A549 (cell line): ENCODE data around the gene HNRNPA3.

Experiments used
- CTCF ChIP-seq: fragments of >200 bp; sonication (Bioruptor Twin); formaldehyde crosslinking; IDR thresholded peaks from 3 replicates; pipeline ENCODE4 v1.5.1; 2016
- E2F6 ChIP-seq: IDR thresholded peaks from 2 replicates; pipeline ENCODE4 v1.6.1; 2012; ENCODE audit warnings: low read depth, borderline replicate concordance
- ESRRA ChIP-seq: fragments of 150-350 bp; IDR thresholded peaks from 2 replicates; pipeline ENCODE4 v1.6.1; 2014; ENCODE audit warnings: mild to moderate bottlenecking, low read length, borderline replicate concordance
- HMGXB4 ChIP-seq: fragments of 250-450 bp; sonication (Bioruptor Pico); IDR thresholded peaks from 2 replicates; pipeline ENCODE4 v1.5.0; 2021; ENCODE audit warnings: mild to moderate bottlenecking, moderate library complexity, borderline replicate concordance
- NPAS2 ChIP-seq: fragments of 250-450 bp; sonication (Bioruptor Pico); IDR thresholded peaks from 2 replicates; pipeline ENCODE4 v1.8.0; 2022; ENCODE audit warnings: mild to moderate bottlenecking, moderate library complexity, borderline replicate concordance
- RAD21 ChIP-seq, 2 experiments: fragments of >200 bp in 1 of 2; sonication (Bioruptor Twin) in 1 of 2; formaldehyde crosslinking in 1 of 2; IDR thresholded peaks in 1 of 2; conservative IDR thresholded peaks in 1 of 2; 2 replicates in 1 of 2; 3 replicates in 1 of 2; pipeline ENCODE4 v1.6.1; 2012 to 2018; ENCODE audit warnings: inconsistent platforms in 1 of 2
- REST ChIP-seq: fragments of 200-600 bp; sonication (generic); IDR thresholded peaks from 2 replicates; pipeline ENCODE4 v1.6.1; 2016; ENCODE audit warnings: antibody characterized with exemption, mild to moderate bottlenecking, moderate library complexity

- TF ChIP-seq HMGXB4 (CRISPR knock-in tag) (no peak), REST (no peak), NPAS2 (no peak), RAD21 (conservative IDR thresholded peaks at IDR 0.05 in 1 of 2, IDR thresholded peaks at IDR 0.05 in 1 of 2) (no peak), CTCF (no peak), E2F6 (no peak), ESRRA (no peak)
These were observed 56.3 kb downstream of the HNRNPA3 start for GRCh38 chr2:177268901-177269300.
